Measurements from ENCODE around the gene HDAC8.

GRCh38 chrX:72382202-72382595 lies 190.4 kb downstream of the HDAC8 start:
- TF ChIP-seq, protein P1, sequence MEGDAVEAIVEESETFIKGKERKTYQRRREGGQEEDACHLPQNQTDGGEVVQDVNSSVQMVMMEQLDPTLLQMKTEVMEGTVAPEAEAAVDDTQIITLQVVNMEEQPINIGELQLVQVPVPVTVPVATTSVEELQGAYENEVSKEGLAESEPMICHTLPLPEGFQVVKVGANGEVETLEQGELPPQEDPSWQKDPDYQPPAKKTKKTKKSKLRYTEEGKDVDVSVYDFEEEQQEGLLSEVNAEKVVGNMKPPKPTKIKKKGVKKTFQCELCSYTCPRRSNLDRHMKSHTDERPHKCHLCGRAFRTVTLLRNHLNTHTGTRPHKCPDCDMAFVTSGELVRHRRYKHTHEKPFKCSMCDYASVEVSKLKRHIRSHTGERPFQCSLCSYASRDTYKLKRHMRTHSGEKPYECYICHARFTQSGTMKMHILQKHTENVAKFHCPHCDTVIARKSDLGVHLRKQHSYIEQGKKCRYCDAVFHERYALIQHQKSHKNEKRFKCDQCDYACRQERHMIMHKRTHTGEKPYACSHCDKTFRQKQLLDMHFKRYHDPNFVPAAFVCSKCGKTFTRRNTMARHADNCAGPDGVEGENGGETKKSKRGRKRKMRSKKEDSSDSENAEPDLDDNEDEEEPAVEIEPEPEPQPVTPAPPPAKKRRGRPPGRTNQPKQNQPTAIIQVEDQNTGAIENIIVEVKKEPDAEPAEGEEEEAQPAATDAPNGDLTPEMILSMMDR (IDR thresholded peaks at IDR 0.05), result no peak
- TF ChIP-seq POLR2A (IDR thresholded peaks at IDR 0.05), result no peak
- TF ChIP-seq EP300 (IDR thresholded peaks at IDR 0.05), result no peak

All from tibial nerve (tissue), 4 donors.